ENCODE results near the gene PAX4.

PAX4 gene

DNA sequence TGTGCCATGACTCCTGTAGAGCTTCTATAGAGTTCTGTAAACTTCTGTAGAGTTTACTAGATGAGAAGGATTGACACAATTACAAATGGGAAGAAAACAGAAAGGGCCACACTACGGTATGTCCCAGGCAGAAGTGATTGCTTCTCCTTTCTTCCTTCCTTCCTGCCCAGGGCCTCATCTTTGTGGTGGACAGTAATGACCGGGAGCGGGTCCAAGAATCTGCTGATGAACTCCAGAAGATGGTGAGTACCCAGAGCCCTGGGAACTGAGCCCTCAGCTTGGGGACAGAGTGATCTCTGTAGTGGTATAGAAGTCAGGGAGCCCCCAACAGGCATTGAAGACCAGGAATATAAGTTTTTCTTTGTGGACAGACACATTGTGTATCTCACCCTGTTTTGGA is 28.0 kb downstream of the PAX4 start:
- no peak overlapping the region for H3K4ac ChIP-seq (ENCODE audit: low read length)
- no peak overlapping the region for H4K8ac ChIP-seq (ENCODE audit: low read depth, low read length)
- H3K9ac ChIP-seq (ENCODE audit: low read depth, low read length, poor library complexity): no peak overlapping the region
- H2AFZ ChIP-seq (ENCODE audit: low read length): no peak overlapping the region
- no peaks in the 10 kb centered on the region for H3K9me3 ChIP-seq (replicated peaks in 1 of 2; ENCODE audit: control insufficient read depth in 2 of 2, insufficient read depth in 1 of 2, low read depth in 1 of 2, low read length in 2 of 2)
- H3K4me2 ChIP-seq (ENCODE audit: insufficient read depth, low read length, poor library complexity, severe bottlenecking): no peak overlapping the region
- no peak overlapping the region for H2BK12ac ChIP-seq (ENCODE audit: low read length)
- H4K91ac ChIP-seq (ENCODE audit: low read depth, low read length, poor library complexity): no peak overlapping the region
- H3K18ac ChIP-seq (ENCODE audit: low read length): no peak overlapping the region
- peaks cover 0 to 3% (median 0%) of the 10 kb centered on the region in 3 experiments for H3K27me3 ChIP-seq (ENCODE audit: control insufficient read depth in 3 of 3, insufficient read depth in 3 of 3, low read depth in 1 of 3, low read length in 3 of 3)
- H2BK15ac ChIP-seq (ENCODE audit: low read length): no peak overlapping the region
- peaks cover 6 to 8% of the 10 kb centered on the region in 2 donors for H3K4me1 ChIP-seq (ENCODE audit: control insufficient read depth in 2 of 2, insufficient read depth in 1 of 2, low read depth in 1 of 2, low read length in 2 of 2)
- no peak overlapping the region for H2AK5ac ChIP-seq (ENCODE audit: low read depth, low read length)
- H2BK5ac ChIP-seq (ENCODE audit: low read length): no peak overlapping the region
- no peak overlapping the region for H3K4me3 ChIP-seq (ENCODE audit: low read length in 2 of 2)
- no peak overlapping the region for H2BK120ac ChIP-seq (ENCODE audit: low read depth, low read length)
- peaks cover 2% of the 10 kb centered on the region for H3K79me1 ChIP-seq (ENCODE audit: low read depth, low read length)
- no peak overlapping the region for H3K23ac ChIP-seq (ENCODE audit: low read depth, low read length, poor library complexity)
- peaks cover 16 to 30% of the 10 kb centered on the region in 2 donors for H3K36me3 ChIP-seq (replicated peaks in 1 of 2; ENCODE audit: control insufficient read depth in 2 of 2, insufficient read depth in 2 of 2, low read length in 2 of 2)
- DNase-seq (ENCODE audit: low spot score): no peak
- no peak overlapping the region for H3K27ac ChIP-seq (replicated peaks; ENCODE audit: low read length)
- H3K14ac ChIP-seq (ENCODE audit: low read length): no peak overlapping the region
- no CpG with 5 or more reads among the region's 3 CpGs for WGBS, 2 donors (ENCODE audit: extremely low coverage in 2 of 2, insufficient read length in 2 of 2, insufficient replicate concordance in 1 of 2)

DNA sequence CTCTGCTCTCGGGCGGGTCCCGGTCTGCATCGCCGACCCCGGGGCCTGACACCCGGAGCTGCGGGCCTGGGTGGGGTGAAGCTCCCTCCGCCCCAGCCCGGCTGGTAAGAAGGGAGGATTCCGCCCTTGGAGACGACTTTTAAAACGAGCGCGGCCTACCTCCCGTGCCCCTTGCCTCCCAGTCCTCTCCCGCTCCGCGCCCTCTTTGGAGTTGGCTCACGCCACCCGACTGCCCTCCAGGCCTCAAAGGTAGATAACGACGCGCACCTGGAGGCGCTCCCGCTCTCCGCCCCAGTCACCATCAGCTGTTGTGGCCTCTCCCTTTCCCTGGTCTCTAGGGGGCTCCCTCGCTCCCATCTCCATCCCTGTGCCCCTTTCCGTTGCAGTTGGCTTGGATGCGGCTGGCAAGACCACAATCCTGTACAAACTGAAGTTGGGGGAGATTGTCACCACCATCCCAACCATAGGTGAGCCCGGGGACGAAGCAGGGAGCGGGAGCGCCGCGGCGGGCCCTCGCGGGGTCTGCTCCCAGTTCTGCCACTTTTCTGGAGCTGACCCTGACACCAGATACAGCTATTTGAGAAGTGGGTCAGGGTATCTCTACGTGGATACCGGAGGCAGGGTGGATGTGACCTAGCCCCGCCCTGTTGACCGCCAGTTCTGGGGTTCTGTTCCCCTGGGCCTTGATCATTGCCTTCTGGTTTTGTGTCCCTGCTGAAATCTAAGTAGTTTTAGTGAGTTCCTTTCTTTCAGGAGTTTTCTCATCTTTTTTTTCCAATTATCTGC is 29.1 kb downstream of the PAX4 start:
- Histone ChIP-seq H3K4me1 (ENCODE audit: control insufficient read depth in 2 of 2, insufficient read depth in 1 of 2, low read depth in 1 of 2, low read length in 2 of 2) (peaks cover 15 to 16% of the 10 kb centered on the region in 2 donors), H2BK15ac (ENCODE audit: low read length) (no peak overlapping the region), H2AK5ac (ENCODE audit: low read depth, low read length) (no peak overlapping the region), H2BK5ac (ENCODE audit: low read length) (no peak overlapping the region), H3K23ac (ENCODE audit: low read depth, low read length, poor library complexity) (peak overlapping the region; percentile 22), H3K4ac (ENCODE audit: low read length) (no peak overlapping the region), H2BK120ac (ENCODE audit: low read depth, low read length) (no peak overlapping the region), H2BK12ac (ENCODE audit: low read length) (no peak overlapping the region), H3K79me1 (ENCODE audit: low read depth, low read length) (peaks cover 6% of the 10 kb centered on the region), H3K9ac (ENCODE audit: low read depth, low read length, poor library complexity) (peak overlapping the region; percentile 81), H3K27ac (replicated peaks; ENCODE audit: low read length) (no peak overlapping the region), H2AFZ (ENCODE audit: low read length) (peak overlapping the region; percentile 99), H3K14ac (ENCODE audit: low read length) (no peak overlapping the region), H3K9me3 (replicated peaks in 1 of 2; ENCODE audit: control insufficient read depth in 2 of 2, insufficient read depth in 1 of 2, low read depth in 1 of 2, low read length in 2 of 2) (no peaks in the 10 kb centered on the region), H3K18ac (ENCODE audit: low read length) (peak overlapping the region; percentile 86), H3K27me3 (ENCODE audit: control insufficient read depth in 3 of 3, insufficient read depth in 3 of 3, low read depth in 1 of 3, low read length in 3 of 3) (peaks cover 0 to 3% (median 0%) of the 10 kb centered on the region in 3 experiments), H3K36me3 (replicated peaks in 1 of 2; ENCODE audit: control insufficient read depth in 2 of 2, insufficient read depth in 2 of 2, low read length in 2 of 2) (peaks cover 16 to 35% of the 10 kb centered on the region in 2 donors), H4K8ac (ENCODE audit: low read depth, low read length) (no peak overlapping the region), H3K4me3 (ENCODE audit: low read length in 2 of 2) (peak overlapping the region; percentile 89 to 90), H4K91ac (ENCODE audit: low read depth, low read length, poor library complexity) (no peak overlapping the region), H3K4me2 (ENCODE audit: insufficient read depth, low read length, poor library complexity, severe bottlenecking) (peak overlapping the region; percentile 77)
- DNase-seq (ENCODE audit: low spot score): peak; percentile 48
- no CpG with 5 or more reads among the region's 43 CpGs for WGBS, 2 donors (ENCODE audit: extremely low coverage in 2 of 2, insufficient read length in 2 of 2, insufficient replicate concordance in 1 of 2)

DNA sequence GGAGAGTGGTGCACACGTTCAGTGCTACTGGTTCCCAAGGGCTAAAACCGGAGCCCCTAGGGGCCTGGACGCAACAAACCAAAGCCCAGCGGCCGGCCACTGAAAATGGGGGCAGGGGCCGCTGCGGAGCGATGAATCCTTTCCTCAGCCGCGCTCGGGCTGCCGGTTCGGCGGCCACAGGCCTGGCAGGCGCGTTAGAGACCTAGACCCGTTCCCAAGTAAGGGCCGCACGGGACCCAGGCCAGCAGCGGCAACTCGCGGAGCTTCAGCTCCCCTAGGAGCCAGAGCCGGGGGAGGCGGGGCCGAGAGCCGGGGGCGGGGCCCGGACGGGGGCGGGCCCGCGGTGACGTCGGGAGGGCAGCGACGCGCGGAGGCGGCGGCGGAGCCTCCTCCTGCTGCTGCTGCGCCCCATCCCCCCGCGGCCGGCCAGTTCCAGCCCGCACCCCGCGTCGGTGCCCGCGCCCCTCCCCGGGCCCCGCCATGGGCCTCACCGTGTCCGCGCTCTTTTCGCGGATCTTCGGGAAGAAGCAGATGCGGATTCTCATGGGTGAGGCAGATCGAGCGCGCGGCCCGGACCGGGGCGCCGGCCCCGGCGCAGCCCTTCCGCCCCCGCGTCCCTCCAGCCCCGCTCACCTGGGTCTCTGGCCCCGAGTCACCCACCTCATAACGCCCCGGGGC is 29.8 kb downstream of the PAX4 start, which contains the start of gene ARF5:
Gene ARF5 (plus strand): TSS at position 393 of the 678 bp plus-strand sequence. CDS start 88 bp downstream, at position 481.
- no CpG with 5 or more reads among the region's 77 CpGs for WGBS, 2 donors (ENCODE audit: extremely low coverage in 2 of 2, insufficient read length in 2 of 2, insufficient replicate concordance in 1 of 2)
- H3K4ac ChIP-seq (ENCODE audit: low read length): no peak within 1 kb of the TSS
- H3K4me2 ChIP-seq (ENCODE audit: insufficient read depth, low read length, poor library complexity, severe bottlenecking): peak within 1 kb of the TSS; percentile 77
- no peak within 1 kb of the TSS for H2AK5ac ChIP-seq (ENCODE audit: low read depth, low read length)
- no peak within 1 kb of the TSS for H2BK12ac ChIP-seq (ENCODE audit: low read length)
- no peaks in the 10 kb centered on the region for H3K9me3 ChIP-seq (replicated peaks in 1 of 2; ENCODE audit: control insufficient read depth in 2 of 2, insufficient read depth in 1 of 2, low read depth in 1 of 2, low read length in 2 of 2)
- no peak within 1 kb of the TSS for H4K91ac ChIP-seq (ENCODE audit: low read depth, low read length, poor library complexity)
- H4K8ac ChIP-seq (ENCODE audit: low read depth, low read length): no peak within 1 kb of the TSS
- no peak within 1 kb of the TSS for H2BK15ac ChIP-seq (ENCODE audit: low read length)
- peak within 1 kb of the TSS; percentile 63 for H2BK120ac ChIP-seq (ENCODE audit: low read depth, low read length)
- peak within 1 kb of the TSS; percentile 89 to 90 for H3K4me3 ChIP-seq (ENCODE audit: low read length in 2 of 2)
- H3K18ac ChIP-seq (ENCODE audit: low read length): peak within 1 kb of the TSS; percentile 92
- H3K36me3 ChIP-seq (replicated peaks in 1 of 2; ENCODE audit: control insufficient read depth in 2 of 2, insufficient read depth in 2 of 2, low read length in 2 of 2): peaks cover 18 to 42% of the 10 kb centered on the region in 2 donors
- peaks cover 16 to 18% of the 10 kb centered on the region in 2 donors for H3K4me1 ChIP-seq (ENCODE audit: control insufficient read depth in 2 of 2, insufficient read depth in 1 of 2, low read depth in 1 of 2, low read length in 2 of 2)
- peak within 1 kb of the TSS; percentile 99 for H2AFZ ChIP-seq (ENCODE audit: low read length)
- peaks cover 8% of the 10 kb centered on the region for H3K79me1 ChIP-seq (ENCODE audit: low read depth, low read length)
- H3K14ac ChIP-seq (ENCODE audit: low read length): peak within 1 kb of the TSS; percentile 60
- no peak within 1 kb of the TSS for H2BK5ac ChIP-seq (ENCODE audit: low read length)
- H3K23ac ChIP-seq (ENCODE audit: low read depth, low read length, poor library complexity): peak within 1 kb of the TSS; percentile 44
- H3K27ac ChIP-seq (replicated peaks; ENCODE audit: low read length): no peak within 1 kb of the TSS
- H3K27me3 ChIP-seq (ENCODE audit: control insufficient read depth in 3 of 3, insufficient read depth in 3 of 3, low read depth in 1 of 3, low read length in 3 of 3): peaks cover 0 to 3% (median 0%) of the 10 kb centered on the region in 3 experiments
- peak; percentile 83 for DNase-seq (ENCODE audit: low spot score)
- H3K9ac ChIP-seq (ENCODE audit: low read depth, low read length, poor library complexity): peak within 1 kb of the TSS; percentile 81

DNA sequence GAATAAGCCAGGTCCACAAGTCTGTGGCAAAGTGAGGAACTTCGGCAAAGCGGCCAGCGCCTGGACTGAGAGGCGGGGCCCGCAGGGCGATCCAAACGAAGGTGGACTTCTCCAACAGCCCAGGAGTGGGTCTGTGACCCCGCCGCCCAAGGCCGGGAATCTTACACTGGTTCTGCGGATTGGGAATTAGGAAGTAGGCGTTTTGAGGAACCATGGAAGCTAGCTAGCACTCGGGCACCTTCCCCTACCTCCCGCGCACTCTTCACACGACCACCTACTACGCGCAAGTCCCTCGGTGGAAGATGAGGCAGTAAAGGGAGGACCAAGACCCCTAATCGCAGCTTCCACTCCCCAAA is 30.3 kb downstream of the PAX4 start:
- Histone ChIP-seq H3K4me1 (ENCODE audit: control insufficient read depth in 2 of 2, insufficient read depth in 1 of 2, low read depth in 1 of 2, low read length in 2 of 2) (peaks cover 16 to 18% of the 10 kb centered on the region in 2 donors), H2BK120ac (ENCODE audit: low read depth, low read length) (peak overlapping the region; percentile 63), H2AK5ac (ENCODE audit: low read depth, low read length) (no peak overlapping the region), H3K4me3 (ENCODE audit: low read length in 2 of 2) (peak overlapping the region; percentile 81 to 89), H4K91ac (ENCODE audit: low read depth, low read length, poor library complexity) (no peak overlapping the region), H2BK15ac (ENCODE audit: low read length) (no peak overlapping the region), H3K18ac (ENCODE audit: low read length) (peak overlapping the region; percentile 92), H3K23ac (ENCODE audit: low read depth, low read length, poor library complexity) (peak overlapping the region; percentile 44), H4K8ac (ENCODE audit: low read depth, low read length) (no peak overlapping the region), H3K27ac (replicated peaks; ENCODE audit: low read length) (no peak overlapping the region), H3K4me2 (ENCODE audit: insufficient read depth, low read length, poor library complexity, severe bottlenecking) (peak overlapping the region; percentile 63), H2BK5ac (ENCODE audit: low read length) (no peak overlapping the region), H3K4ac (ENCODE audit: low read length) (no peak overlapping the region), H3K36me3 (replicated peaks in 1 of 2; ENCODE audit: control insufficient read depth in 2 of 2, insufficient read depth in 2 of 2, low read length in 2 of 2) (peaks cover 24 to 44% of the 10 kb centered on the region in 2 donors), H3K9me3 (replicated peaks in 1 of 2; ENCODE audit: control insufficient read depth in 2 of 2, insufficient read depth in 1 of 2, low read depth in 1 of 2, low read length in 2 of 2) (no peaks in the 10 kb centered on the region), H2AFZ (ENCODE audit: low read length) (peak overlapping the region; percentile 99), H3K27me3 (ENCODE audit: control insufficient read depth in 3 of 3, insufficient read depth in 3 of 3, low read depth in 1 of 3, low read length in 3 of 3) (peaks cover 0 to 3% (median 0%) of the 10 kb centered on the region in 3 experiments), H3K79me1 (ENCODE audit: low read depth, low read length) (peaks cover 8% of the 10 kb centered on the region), H3K14ac (ENCODE audit: low read length) (peak overlapping the region; percentile 60), H2BK12ac (ENCODE audit: low read length) (no peak overlapping the region), H3K9ac (ENCODE audit: low read depth, low read length, poor library complexity) (peak overlapping the region; percentile 71)
- WGBS, 2 donors (ENCODE audit: extremely low coverage in 2 of 2, insufficient read length in 2 of 2, insufficient replicate concordance in 1 of 2): no CpG with 5 or more reads among the region's 20 CpGs
- no peak for DNase-seq (ENCODE audit: low spot score)
